ENCODE data around the gene DNAL1. TPM values are rescaled to one million over a fixed set of nuclear protein-coding genes. Genes with fewer than 3 reads are reported as not detected.
A peak's percentile ranks its signal among the peaks of the same experiment; 100 is the strongest.

The DNAL1 gene, protein sequence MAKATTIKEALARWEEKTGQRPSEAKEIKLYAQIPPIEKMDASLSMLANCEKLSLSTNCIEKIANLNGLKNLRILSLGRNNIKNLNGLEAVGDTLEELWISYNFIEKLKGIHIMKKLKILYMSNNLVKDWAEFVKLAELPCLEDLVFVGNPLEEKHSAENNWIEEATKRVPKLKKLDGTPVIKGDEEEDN
- 14.3 to 15.6 TPM (median 15.6 TPM) in 3 replicates for total RNA-seq (2021)
- Bru-seq, nascent RNA, result percentile 57 among the genes with signal in this experiment
- long read RNA-seq, experiment 1, full-length matches to known transcripts, result 10 of 15 reads
- long read RNA-seq, experiment 1, partial matches to known transcripts, result 0 of 15 reads
- long read RNA-seq, experiment 1, other reads (novel, unspliced or antisense), result 5 of 15 reads
- long read RNA-seq, experiment 2, partial matches to known transcripts, result 4 of 12 reads
- long read RNA-seq, experiment 2, other reads (novel, unspliced or antisense), result 8 of 12 reads
- long read RNA-seq, experiment 3, full-length matches to known transcripts, result 5 of 6 reads
- long read RNA-seq, experiment 3, partial matches to known transcripts, result 0 of 6 reads
- long read RNA-seq, experiment 3, other reads (novel, unspliced or antisense), result 1 of 6 reads

- Mint-ChIP-seq H3K36me3 (no peaks in the 10 kb centered on the region), H3K4me1 (peaks cover 19% of the 10 kb centered on the region), H3K4me3 (peak within 1 kb of the TSS; percentile 95), H3K27me3 (ENCODE audit: low read depth) (no peaks in the 10 kb centered on the region), H3K27ac (peak within 1 kb of the TSS; percentile 97), H3K9me3 (no peaks in the 10 kb centered on the region)
- ChIA-PET POLR2A (interaction anchor here (0.6 to 1.4 kb wide), 2 partner anchors 11 kb away, joined by 3 to 5 read pairs; no protein-coding TSS in a partner anchor), CTCF (interaction anchor here (0.7 to 1.2 kb wide), 3 partner anchors 10 to 18 kb away, joined by 3 to 4 read pairs (median 3); no protein-coding TSS in a partner anchor)
- peak; percentile 99 for ATAC-seq
- TF ChIP-seq FOXK1 (CRISPR knock-in tag; IDR thresholded peaks at IDR 0.05) (0 out of 2 replicates have a peak, but pooled peaks have one; percentile 42), SP1 (CRISPR knock-in tag; conservative IDR thresholded peaks at IDR 0.05) (0 out of 2 replicates have a peak, but pooled peaks have one; percentile 43), ZNF138 (CRISPR knock-in tag; conservative IDR thresholded peaks at IDR 0.05) (no peak), ARID4B (CRISPR knock-in tag; IDR thresholded peaks at IDR 0.05; ENCODE audit: borderline replicate concordance) (peak; percentile 51; the same call in 1 of the 2 replicates), TEAD4 (CRISPR knock-in tag; IDR thresholded peaks at IDR 0.05) (no peak)
- peak; percentile 95 for DNase-seq (ENCODE audit: low spot score)
These were observed at the start of gene DNAL1 for GRCh38 chr14:73644531-73645247. Gene DNAL1 (plus strand): TSS chr14:73644986. CDS start chr14:73645040, 54 bp downstream.

DNA sequence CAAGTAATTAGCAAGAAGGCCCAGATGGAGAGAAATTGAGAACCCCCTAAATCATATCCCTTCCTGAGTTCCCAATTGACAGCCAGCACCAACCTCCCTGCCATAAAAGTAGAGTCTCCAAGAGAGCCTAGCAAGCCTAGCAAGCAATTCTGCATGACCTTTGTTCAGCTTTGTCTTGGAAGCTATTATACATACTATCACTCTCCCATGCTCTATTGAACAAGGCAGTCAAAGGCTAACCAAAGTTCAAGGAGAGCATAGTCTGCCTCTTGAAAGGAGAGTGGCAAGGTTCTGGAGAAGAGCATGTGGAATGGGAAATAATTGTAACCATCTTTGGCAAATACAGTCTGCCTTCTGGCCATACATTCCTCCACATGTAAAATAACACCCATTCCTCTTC lies 45.3 kb upstream of the DNAL1 start:
- no peak for TF ChIP-seq SMAD3 (CRISPR knock-in tag; IDR thresholded peaks at IDR 0.05; ENCODE audit: borderline replicate concordance)
- TF ChIP-seq, protein P1, sequence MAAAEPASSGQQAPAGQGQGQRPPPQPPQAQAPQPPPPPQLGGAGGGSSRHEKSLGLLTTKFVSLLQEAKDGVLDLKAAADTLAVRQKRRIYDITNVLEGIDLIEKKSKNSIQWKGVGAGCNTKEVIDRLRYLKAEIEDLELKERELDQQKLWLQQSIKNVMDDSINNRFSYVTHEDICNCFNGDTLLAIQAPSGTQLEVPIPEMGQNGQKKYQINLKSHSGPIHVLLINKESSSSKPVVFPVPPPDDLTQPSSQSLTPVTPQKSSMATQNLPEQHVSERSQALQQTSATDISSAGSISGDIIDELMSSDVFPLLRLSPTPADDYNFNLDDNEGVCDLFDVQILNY (CRISPR knock-in tag; IDR thresholded peaks at IDR 0.05), result no peak
- H3K4me3 Mint-ChIP-seq, result no peak overlapping the region
- CTCF ChIA-PET, result no interaction called here
- no peak overlapping the region for H3K27ac Mint-ChIP-seq
- no peaks in the 10 kb centered on the region; the same call in 1 of the 2 replicates for H3K36me3 Mint-ChIP-seq
- no peaks in the 10 kb centered on the region for H3K4me1 Mint-ChIP-seq
- H3K27me3 Mint-ChIP-seq (ENCODE audit: low read depth), result no peaks in the 10 kb centered on the region; the same call in 1 of the 2 replicates
- H3K9me3 Mint-ChIP-seq, result peaks cover under 1% of the 10 kb centered on the region
- POLR2A ChIA-PET, result no interaction called here
- DNase-seq (ENCODE audit: low spot score) (no peak), ATAC-seq (no peak)

DNA sequence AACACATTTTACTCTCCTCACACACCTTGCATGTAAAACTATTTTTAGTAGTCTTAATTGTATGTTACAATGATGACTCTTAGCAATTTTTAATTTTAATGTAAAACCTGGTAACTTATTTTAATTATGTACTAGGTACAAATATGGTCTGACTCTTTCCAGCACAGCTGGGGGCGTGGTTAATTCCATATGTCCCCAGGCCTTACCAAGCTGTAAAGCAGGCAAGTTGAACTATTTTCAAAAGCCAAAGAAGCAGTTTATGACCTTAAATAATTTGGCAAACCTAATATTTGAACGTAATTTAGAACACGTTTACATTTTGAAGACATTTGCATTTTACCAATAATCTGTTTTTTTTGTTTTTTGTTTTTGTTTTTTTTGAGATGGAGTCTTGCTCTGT lies 41.8 kb upstream of the DNAL1 start:
- DNase-seq (ENCODE audit: low spot score) (no peak), ATAC-seq (no peak)
- H3K27ac Mint-ChIP-seq, result no peak overlapping the region
- ChIA-PET POLR2A (no interaction called here), CTCF (interaction anchor here (1.3 kb wide), 1 partner anchor 10 kb away, joined by 3 read pairs; the partner anchor contains the start of gene ACOT6)
- no peaks in the 10 kb centered on the region for H3K4me1 Mint-ChIP-seq
- peaks cover 22% of the 10 kb centered on the region for H3K36me3 Mint-ChIP-seq
- H3K9me3 Mint-ChIP-seq, result peaks cover 22% of the 10 kb centered on the region
- H3K27me3 Mint-ChIP-seq (ENCODE audit: low read depth), result no peaks in the 10 kb centered on the region; the same call in 1 of the 2 replicates
- no peak overlapping the region for H3K4me3 Mint-ChIP-seq
- TF ChIP-seq, protein P2, sequence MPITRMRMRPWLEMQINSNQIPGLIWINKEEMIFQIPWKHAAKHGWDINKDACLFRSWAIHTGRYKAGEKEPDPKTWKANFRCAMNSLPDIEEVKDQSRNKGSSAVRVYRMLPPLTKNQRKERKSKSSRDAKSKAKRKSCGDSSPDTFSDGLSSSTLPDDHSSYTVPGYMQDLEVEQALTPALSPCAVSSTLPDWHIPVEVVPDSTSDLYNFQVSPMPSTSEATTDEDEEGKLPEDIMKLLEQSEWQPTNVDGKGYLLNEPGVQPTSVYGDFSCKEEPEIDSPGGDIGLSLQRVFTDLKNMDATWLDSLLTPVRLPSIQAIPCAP (CRISPR knock-in tag; IDR thresholded peaks at IDR 0.05), result no peak
- TF ChIP-seq ZNF423 (CRISPR knock-in tag; IDR thresholded peaks at IDR 0.05) (no peak), JAZF1 (CRISPR knock-in tag; IDR thresholded peaks at IDR 0.05) (no peak), PRDM15 (CRISPR knock-in tag; IDR thresholded peaks at IDR 0.05) (no peak), FOXP1 (CRISPR knock-in tag; IDR thresholded peaks at IDR 0.05; ENCODE audit: borderline replicate concordance) (no peak), ZNF121 (CRISPR knock-in tag; IDR thresholded peaks at IDR 0.05) (no peak), GRHL2 (CRISPR knock-in tag; IDR thresholded peaks at IDR 0.05; ENCODE audit: insufficient replicate concordance, severe bottlenecking) (no peak)
- TF ChIP-seq, protein P3, sequence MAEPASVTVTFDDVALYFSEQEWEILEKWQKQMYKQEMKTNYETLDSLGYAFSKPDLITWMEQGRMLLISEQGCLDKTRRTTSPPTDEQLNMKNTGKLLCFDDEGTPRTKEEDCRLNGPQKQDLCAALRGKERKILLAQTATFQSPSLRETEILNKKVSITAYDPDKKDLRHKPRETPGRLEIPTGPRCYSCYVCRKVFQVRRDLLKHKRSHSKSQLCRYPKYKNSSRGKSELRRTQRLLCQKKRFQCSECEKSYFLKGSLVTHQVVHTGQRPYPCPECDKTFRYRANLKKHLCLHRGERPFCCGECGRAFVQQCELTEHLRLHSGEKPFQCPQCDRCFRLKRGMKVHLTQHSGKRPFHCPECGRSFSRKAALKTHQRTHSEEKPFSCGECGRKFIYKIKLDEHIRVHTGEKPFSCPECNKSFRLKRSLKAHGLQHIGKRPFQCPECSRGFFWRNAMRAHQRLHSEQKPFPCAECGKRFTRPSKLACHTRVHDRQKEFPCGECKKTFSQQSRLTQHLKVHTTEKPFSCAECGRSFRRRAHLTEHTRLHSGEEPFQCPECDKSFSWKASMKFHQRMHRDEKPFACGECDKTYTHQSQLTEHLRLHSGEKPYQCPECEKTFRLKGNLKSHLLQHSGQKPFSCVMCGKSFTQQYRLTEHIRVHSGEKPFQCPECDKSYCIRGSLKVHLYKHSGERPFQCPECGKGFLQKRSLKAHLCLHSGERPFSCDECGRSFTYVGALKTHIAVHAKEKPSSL (CRISPR knock-in tag; conservative IDR thresholded peaks at IDR 0.05), result no peak
